Measurements from ENCODE around the gene SH3BGRL3.
"Not testable (repeated sequence)": the region's sequence is repeated elsewhere in the genome, so short reads cannot be mapped to it uniquely, and the experiment has no call there.

Gene SH3BGRL3

DNA sequence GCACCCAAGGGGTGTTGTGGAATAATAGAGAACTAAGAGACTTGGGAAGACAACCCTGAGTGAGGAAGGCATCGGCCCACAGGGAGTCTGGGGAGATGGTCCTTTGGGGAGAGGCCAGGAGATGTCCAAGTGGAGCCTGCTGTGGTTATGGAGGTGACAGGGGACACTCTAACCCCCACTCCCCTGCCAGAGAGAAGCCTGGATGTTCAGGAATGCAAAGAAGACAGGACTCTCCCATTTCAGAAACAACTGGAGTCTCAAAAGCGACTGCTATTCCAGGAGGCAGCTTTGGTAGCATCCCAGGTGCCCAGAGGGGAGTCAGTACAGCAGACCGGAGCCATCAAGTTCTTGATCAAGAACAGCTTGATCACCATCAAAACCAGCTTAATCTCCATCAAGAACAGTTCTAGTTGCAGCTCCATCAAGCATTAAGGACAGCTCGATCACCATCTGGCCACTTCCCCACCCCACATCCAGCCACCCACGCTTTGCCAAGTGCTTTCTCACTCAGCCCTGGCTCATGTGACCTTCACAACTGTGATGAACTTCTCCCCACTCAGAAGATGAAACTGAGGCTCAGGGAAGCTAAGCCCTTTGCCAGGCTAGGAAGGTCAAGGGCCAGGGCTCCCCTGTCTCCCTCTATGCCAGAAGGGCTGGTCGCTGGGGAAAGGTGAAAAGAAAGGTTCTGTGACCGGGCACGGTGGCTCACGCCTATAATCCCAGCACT is 38.6 kb downstream of the SH3BGRL3 start:
- DNase-seq = no peak

DNA sequence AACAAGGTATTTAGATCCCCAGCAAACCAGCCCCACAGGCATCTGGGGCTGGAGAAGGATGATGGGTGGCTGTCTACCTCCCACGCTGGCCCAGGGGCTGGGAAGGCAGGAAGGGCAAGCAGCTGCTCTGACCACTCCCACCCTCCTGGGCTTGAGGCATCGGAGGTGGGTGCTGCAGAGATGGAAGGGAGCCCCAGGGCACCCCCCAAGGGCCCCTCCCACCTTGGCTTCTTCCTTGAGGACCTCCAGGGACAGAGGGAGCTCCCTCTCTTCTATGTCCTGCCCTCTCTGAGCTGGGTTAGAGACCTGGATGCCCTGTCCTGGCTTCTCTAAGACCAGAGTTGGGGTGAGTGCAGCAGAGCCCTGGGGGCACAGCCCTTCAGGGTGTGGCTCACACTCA is 41.0 kb downstream of the SH3BGRL3 start:
- no peak for DNase-seq

DNA sequence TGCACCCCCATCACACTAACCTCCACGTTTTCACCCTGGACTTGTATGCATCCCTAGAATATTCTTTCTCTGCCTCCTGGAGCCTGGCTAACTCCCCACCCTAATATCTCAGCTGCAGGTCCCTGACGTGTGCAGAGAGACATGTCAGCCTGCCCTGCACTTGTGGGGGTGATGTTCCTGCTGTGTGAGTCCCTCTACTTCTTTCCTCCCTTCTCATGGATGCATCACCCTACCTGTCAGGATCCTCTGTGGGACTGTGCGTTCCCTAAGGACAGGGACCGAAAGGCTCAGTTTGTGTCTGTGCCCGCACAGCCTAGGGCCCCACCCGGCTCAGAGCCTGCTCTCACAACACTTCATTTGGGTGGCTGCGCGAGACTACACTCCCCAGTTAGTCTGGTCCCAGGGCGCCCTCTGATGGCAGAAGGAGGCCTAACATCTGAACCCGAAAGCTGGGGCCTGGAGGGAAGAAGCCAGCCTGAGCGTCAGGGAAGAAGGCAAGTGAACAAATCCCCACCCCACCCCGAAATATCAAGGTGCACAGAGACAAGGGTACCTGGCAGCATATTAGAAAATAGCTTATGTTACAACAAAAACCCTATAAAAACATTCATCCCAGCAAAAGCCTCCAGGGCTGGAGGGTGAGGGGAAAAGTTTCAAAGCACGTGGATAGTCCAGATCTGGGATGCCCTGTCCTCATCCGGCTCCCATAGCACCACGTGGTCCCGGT is 41.6 kb downstream of the SH3BGRL3 start:
- DNase-seq = peak; percentile 53

DNA sequence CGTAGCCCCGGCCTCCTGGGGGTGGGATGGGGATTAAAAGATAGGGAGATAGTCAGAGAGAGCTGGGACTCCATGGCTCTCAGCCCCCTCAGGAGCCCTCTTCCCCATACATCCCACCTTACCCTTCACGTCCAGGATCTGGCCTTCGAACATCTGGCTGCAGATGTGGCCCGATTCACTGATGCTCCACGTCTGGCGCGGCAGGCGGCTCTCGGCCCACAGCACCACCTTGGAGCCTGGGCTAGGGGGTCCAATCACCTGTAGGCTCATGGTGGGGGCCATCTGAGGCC is 42.1 kb downstream of the SH3BGRL3 start:
- no peak for DNase-seq

DNA sequence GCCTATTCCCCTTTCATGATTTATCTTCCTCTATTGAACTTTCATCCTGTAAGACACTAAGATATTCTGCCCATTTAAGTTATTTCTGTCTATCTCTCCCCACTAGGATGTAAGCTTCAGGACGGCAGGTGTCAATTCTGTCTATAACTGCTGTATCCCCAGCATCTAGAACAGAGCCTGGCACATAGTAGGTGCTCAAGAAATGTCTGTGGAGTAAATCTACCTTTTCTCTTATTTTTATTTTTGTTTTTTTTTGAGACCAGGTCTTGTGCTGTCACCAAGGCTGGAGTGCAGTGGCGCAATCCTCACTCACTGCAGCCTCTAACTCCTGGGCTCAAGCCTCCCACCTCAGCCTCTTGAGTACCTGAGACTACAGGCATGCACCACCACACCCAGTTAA is 43.5 kb downstream of the SH3BGRL3 start:
- DNase-seq = no peak

DNA sequence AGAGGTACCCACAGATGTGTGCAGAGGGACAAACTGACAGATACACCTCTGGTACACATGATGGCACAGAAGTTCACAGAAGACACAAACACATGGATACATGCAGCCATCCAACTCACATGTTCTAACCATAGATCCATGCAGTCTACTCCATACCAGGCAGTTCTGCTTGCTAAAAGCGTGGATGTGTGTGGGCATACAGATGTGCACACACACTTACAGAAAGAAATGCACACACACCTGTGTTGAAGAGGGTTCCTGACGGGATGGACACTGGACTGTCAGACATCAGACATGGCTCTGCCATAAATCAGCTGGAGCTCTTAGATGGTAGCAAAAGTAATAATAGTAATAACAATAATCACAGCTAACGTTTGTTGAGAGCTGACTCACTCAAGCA is 44.7 kb downstream of the SH3BGRL3 start:
- no peak for DNase-seq

DNA sequence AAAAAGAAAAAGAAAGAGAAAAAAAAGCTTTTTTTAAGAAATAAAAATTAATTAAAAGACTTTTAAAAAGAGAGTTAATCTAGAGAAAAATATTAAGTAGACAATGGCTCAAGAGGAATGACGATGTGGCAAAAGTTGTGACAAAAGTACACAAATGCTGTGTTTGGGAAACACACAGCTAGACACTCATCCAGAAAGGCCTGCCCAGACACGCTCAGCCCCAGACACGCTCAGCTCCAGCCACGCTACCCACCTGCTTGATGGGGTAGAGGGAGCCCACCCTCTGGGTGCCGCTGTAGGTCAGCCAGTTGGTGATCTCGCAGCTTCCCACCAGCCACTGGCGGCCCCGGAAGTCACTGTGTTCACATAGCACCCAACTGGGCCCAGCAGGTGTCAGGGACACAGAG is 48.1 kb downstream of the SH3BGRL3 start:
- DNase-seq = no peak

DNA sequence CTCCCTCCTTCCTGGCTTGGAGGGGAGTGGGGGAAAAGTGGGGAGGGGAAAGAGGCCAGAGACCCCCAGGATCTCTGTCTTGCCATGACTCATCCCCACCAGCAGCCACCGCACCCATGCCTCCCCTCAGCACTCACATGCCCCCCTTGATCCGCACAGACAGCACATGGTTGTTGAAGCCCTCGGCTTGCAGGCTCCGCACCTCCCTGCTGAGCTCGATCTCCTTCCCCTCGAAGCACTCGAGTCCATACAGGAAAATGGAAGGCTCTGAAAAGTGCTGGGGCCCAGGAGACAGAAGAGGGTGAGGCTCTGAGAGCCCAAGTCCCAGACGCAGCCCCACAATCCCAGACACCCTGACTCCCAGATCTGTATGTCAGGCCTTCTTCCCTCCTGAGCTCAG is 48.7 kb downstream of the SH3BGRL3 start:
- no peak for DNase-seq

DNA sequence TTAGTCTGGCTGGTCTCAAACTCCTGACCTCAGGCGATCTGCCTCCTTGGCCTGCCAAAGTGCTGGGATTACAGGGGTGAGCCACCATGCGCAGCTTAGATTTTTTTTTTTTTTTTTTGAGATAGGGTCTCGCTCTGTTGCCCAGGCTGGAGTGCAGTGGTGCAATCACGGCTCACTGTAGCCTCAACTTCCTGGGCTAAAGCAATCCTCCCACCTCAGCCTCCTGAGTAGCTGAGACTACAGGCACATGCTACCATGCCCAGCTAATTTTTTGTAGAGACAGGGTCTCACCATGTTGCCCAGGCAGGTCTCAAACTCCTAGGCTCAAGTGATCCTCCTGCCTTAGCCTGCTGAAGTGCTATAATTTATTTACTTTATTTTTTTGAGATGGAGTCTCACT is 49.5 kb downstream of the SH3BGRL3 start:
- not testable (repeated sequence) for DNase-seq

DNA sequence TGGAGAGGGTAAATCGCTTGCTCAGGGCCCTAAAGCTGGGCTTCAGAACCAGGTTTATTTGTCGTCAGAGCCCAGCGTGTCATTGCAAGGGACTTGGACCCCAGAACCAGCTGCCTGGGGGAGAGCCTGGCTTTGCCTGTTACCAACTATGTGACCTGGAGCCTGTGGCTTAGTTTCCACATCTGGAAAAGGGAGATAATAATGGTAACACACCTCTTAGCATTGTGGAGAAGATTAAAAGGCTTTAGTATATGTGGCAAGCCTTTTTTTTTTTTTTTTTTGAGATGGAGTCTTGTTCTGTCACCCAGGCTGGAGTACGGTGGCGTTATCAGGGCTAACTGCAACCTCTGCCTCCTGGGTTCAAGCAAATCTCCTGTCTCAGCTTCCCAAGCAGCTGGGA is 50.4 kb downstream of the SH3BGRL3 start:
- DNase-seq = no peak

Measured in GOT3 (cell line).